IMR-90 (cell line): Measurements from ENCODE around the gene FUT7. TPM values are rescaled to one million over a fixed set of nuclear protein-coding genes. Genes with fewer than 3 reads are reported as not detected.

Experiments used
- ATAC-seq: fragments of 200-7000 bp; cut with Tn5 transposase; 2 replicates; pipeline ENCODE4 v1.9.1; 2020; ENCODE audit warnings: low read depth, mild to moderate bottlenecking, moderate library complexity
- BruUV-seq: library from RNA; stranded (reverse); fragments of 400-500 nt; replicated peaks from 2 replicates; lab custom pipeline; 2021; lab: Mats Ljungman, UMichigan
- CTCF ChIA-PET: fragments of 300-600 bp; formaldehyde crosslinking; extraction: SDS; loops from one replicate; lab custom pipeline; 2021; ENCODE audit warnings: antibody characterized with exemption; lab: Yijun Ruan, JAX
- POLR2A ChIA-PET: fragments of 300-600 bp; sonication (Branson Sonifier 250); formaldehyde crosslinking; loops from one replicate; lab custom pipeline; 2022; ENCODE audit warnings: antibody characterized with exemption; ENCODE audit not compliant: unreplicated experiment; lab: Charles Lee
- DNase-seq: peaks from one replicate; pipeline ENCODE4 v3.0.0; 2013
- H2AFZ ChIP-seq: replicated peaks from 2 replicates; pipeline ENCODE3; 2013; ENCODE audit warnings: low read length, mild to moderate bottlenecking; ENCODE audit not compliant: poor library complexity
- H2AK5ac ChIP-seq: 2 replicates; pipeline ENCODE4 v1.6.1; 2013; ENCODE audit warnings: low read depth, low read length, inconsistent platforms
- H2AK9ac ChIP-seq: replicated peaks from 2 replicates; pipeline ENCODE3; 2013; ENCODE audit warnings: mild to moderate bottlenecking, low read depth, low read length, moderate library complexity; ENCODE audit not compliant: poor library complexity
- H2BK120ac ChIP-seq: 2 replicates; pipeline ENCODE4 v1.6.1; 2013; ENCODE audit warnings: low read depth, low read length, inconsistent platforms
- H2BK15ac ChIP-seq: 3 replicates; pipeline ENCODE4 v1.6.1; 2013; ENCODE audit warnings: low read depth, low read length, inconsistent platforms
- H2BK20ac ChIP-seq: 2 replicates; pipeline ENCODE4 v1.6.1; 2013; ENCODE audit warnings: low read depth, mild to moderate bottlenecking, inconsistent platforms, low read length, moderate library complexity
- H2BK5ac ChIP-seq: 2 replicates; pipeline ENCODE4 v1.6.1; 2013; ENCODE audit warnings: mild to moderate bottlenecking, low read depth, low read length, inconsistent platforms; ENCODE audit not compliant: poor library complexity, severe bottlenecking
- H3K14ac ChIP-seq: replicated peaks from 2 replicates; pipeline ENCODE4 v1.6.1; 2013; ENCODE audit warnings: low read depth, low read length, inconsistent platforms
- H3K18ac ChIP-seq: 2 replicates; pipeline ENCODE4 v1.6.1; 2013; ENCODE audit warnings: low read depth, low read length, control low read depth
- H3K23ac ChIP-seq: 2 replicates; pipeline ENCODE4 v1.6.1; 2013; ENCODE audit warnings: low read depth, low read length, inconsistent platforms
- H3K27ac ChIP-seq: 2 replicates; pipeline ENCODE4 v1.5.1; 2013; ENCODE audit warnings: mild to moderate bottlenecking, control low read depth, low read length; ENCODE audit not compliant: insufficient read depth
- H3K27me3 ChIP-seq: 2 replicates; pipeline ENCODE4 v1.6.1; 2013; ENCODE audit warnings: low read length; ENCODE audit not compliant: control insufficient read depth, insufficient read depth
- H3K36me3 ChIP-seq: 2 replicates; pipeline ENCODE4 v1.6.1; 2013; ENCODE audit warnings: low read length, mixed read lengths; ENCODE audit not compliant: control insufficient read depth, insufficient read depth
- H3K4ac ChIP-seq: 2 replicates; pipeline ENCODE4 v1.6.1; 2013; ENCODE audit warnings: low read depth, low read length, inconsistent platforms
- H3K4me1 ChIP-seq: 2 replicates; pipeline ENCODE4 v1.6.1; 2013; ENCODE audit warnings: low read length, mixed read lengths; ENCODE audit not compliant: control insufficient read depth, insufficient read depth
- H3K4me2 ChIP-seq: 2 replicates; pipeline ENCODE4 v1.6.1; 2013; ENCODE audit warnings: low read depth, mild to moderate bottlenecking, control low read depth, low read length, moderate library complexity
- H3K4me3 ChIP-seq: 2 replicates; pipeline ENCODE4 v1.5.1; 2013; ENCODE audit warnings: low read depth, mild to moderate bottlenecking, control low read depth, low read length, moderate library complexity; ENCODE audit not compliant: insufficient read depth
- H3K56ac ChIP-seq: 2 replicates; pipeline ENCODE4 v1.6.1; 2013; ENCODE audit warnings: low read length, inconsistent platforms; ENCODE audit not compliant: insufficient read depth; ENCODE audit errors: extremely low read depth
- H3K79me1 ChIP-seq, 2 experiments: 2 replicates each; pipeline ENCODE4 v1.6.1; 2013; ENCODE audit warnings: low read length in 2 of 2, inconsistent platforms in 1 of 2, low read depth in 1 of 2
- H3K9ac ChIP-seq: 2 replicates; pipeline ENCODE4 v1.6.1; 2013; ENCODE audit warnings: low read depth, low read length, control low read depth
- H3K9me1 ChIP-seq: 2 replicates; pipeline ENCODE4 v1.6.1; 2013; ENCODE audit warnings: low read length, inconsistent platforms; ENCODE audit not compliant: insufficient read depth
- H3K9me3 ChIP-seq: 2 replicates; pipeline ENCODE4 v1.6.1; 2013; ENCODE audit warnings: low read length; ENCODE audit not compliant: control insufficient read depth, insufficient read depth
- H4K20me1 ChIP-seq: 2 replicates; pipeline ENCODE4 v1.6.1; 2013; ENCODE audit warnings: low read length, inconsistent platforms; ENCODE audit not compliant: insufficient read depth
- H4K5ac ChIP-seq: 2 replicates; pipeline ENCODE4 v1.6.1; 2013; ENCODE audit warnings: mild to moderate bottlenecking, low read depth, low read length, control low read depth
- H4K8ac ChIP-seq, 2 experiments: 2 replicates each; pipeline ENCODE4 v1.6.1; 2013; ENCODE audit warnings: low read depth in 2 of 2, low read length in 2 of 2, control low read depth in 1 of 2, inconsistent platforms in 1 of 2
- H4K91ac ChIP-seq: 2 replicates; pipeline ENCODE4 v1.6.1; 2013; ENCODE audit warnings: low read depth, low read length, inconsistent platforms; ENCODE audit not compliant: insufficient read depth
- BHLHE40 ChIP-seq: fragments of 150-350 bp; IDR thresholded peaks from 2 replicates; pipeline ENCODE4 v1.6.1; 2016; ENCODE audit warnings: mild to moderate bottlenecking, low read depth, low read length
- CEBPB ChIP-seq: IDR thresholded peaks from 2 replicates; pipeline ENCODE4 v1.6.1; 2012; ENCODE audit warnings: low read depth, low read length, improper control_type of control experiment
- CHD1 ChIP-seq: IDR thresholded peaks from 2 replicates; pipeline ENCODE4 v1.6.1; 2012; ENCODE audit warnings: low read depth, low read length, improper control_type of control experiment
- CTCF ChIP-seq: conservative IDR thresholded peaks from 2 replicates; pipeline ENCODE4 v1.5.1; 2012; ENCODE audit warnings: mild to moderate bottlenecking, low read depth, low read length, improper control_type of control experiment
- FOS ChIP-seq: fragments of 150-350 bp; IDR thresholded peaks from 2 replicates; pipeline ENCODE4 v1.6.1; 2016; ENCODE audit warnings: low read depth, low read length
- MAZ ChIP-seq: IDR thresholded peaks from 2 replicates; pipeline ENCODE4 v1.6.1; 2012; ENCODE audit warnings: low read depth, mild to moderate bottlenecking, low read length, improper control_type of control experiment, moderate library complexity, borderline replicate concordance
- NFE2L2 ChIP-seq: fragments of 150-350 bp; IDR thresholded peaks from 2 replicates; pipeline ENCODE4 v1.6.1; 2016; ENCODE audit warnings: low read depth, mild to moderate bottlenecking, low read length
- RCOR1 ChIP-seq: IDR thresholded peaks from 2 replicates; pipeline ENCODE4 v1.6.1; 2012; ENCODE audit warnings: mild to moderate bottlenecking, low read length, improper control_type of control experiment; ENCODE audit not compliant: insufficient replicate concordance
- RFX5 ChIP-seq: IDR thresholded peaks from 2 replicates; pipeline ENCODE4 v1.8.0; 2012; ENCODE audit warnings: low read depth, mild to moderate bottlenecking, low read length, moderate library complexity
- SMC3 ChIP-seq: fragments of 150-350 bp; IDR thresholded peaks from 2 replicates; pipeline ENCODE4 v1.6.1; 2016; ENCODE audit warnings: low read depth, mild to moderate bottlenecking, antibody characterized with exemption, low read length, moderate library complexity
- WGBS, 2 experiments: methylation state at CpG; one replicate each; pipeline versions ENCODE4 v1.1.5 to v1.1.7; 2013; ENCODE audit warnings: missing lambda C conversion rate in 2 of 2; ENCODE audit not compliant: insufficient read length in 1 of 2; ENCODE audit errors: extremely low coverage in 2 of 2; 5-methylcytosine and 5-hydroxymethylcytosine counted together
- dilution Hi-C: fragments of 300-500 bp; cut with HindIII; formaldehyde crosslinking; loops from one replicate; pipeline ENCODE4 v1.14.3; 2018; ENCODE audit warnings: low sequenced_read_pairs; ENCODE audit not compliant: unreplicated experiment
- in situ Hi-C: fragments of 300-500 bp; cut with MboI; formaldehyde crosslinking; loops from 3 replicates; pipeline ENCODE4 v1.14.3; 2019; ENCODE audit warnings: low sequenced_read_pairs, inconsistent platforms, mixed read lengths
- intact Hi-C: fragments of 100-400 bp; cut with micrococcal nuclease; formaldehyde crosslinking; loops from 2 replicates; pipeline ENCODE4 v1.10.0; 2022
- polyA plus RNA-seq, 3 experiments: library from polyadenylated mRNA; depleted of rRNA; stranded (reverse); fragments of >200 nt; gene quantifications; 2 replicates each; pipeline ENCODE4 v1.2.3, GENCODE V29; 2012; ENCODE audit warnings: low replicate concordance in 1 of 3
- total RNA-seq: library from RNA; depleted of rRNA; stranded (reverse); fragments of >200 nt; gene quantifications from 2 replicates; pipeline ENCODE4 v1.2.3, GENCODE V29; 2012
- TF ChIP-seq, protein P1 (sequence below): fragments of 150-350 bp; IDR thresholded peaks from 2 replicates; pipeline ENCODE4 v1.6.1; 2017; ENCODE audit warnings: mild to moderate bottlenecking, antibody characterized with exemption, low read length, low read depth

The FUT7 gene
- total and polyA plus RNA-seq, 2 of the 4 experiments (the other 2 are of a cell fraction) = not detected

- Histone ChIP-seq H2AFZ (no peak overlapping the region), H3K4ac (no peak overlapping the region), H3K79me1 (peaks cover 0 to 7% of the 10 kb centered on the region in 2 experiments; a peak in 2 of 4 replicates), H2BK5ac (no peak overlapping the region), H3K14ac (no peak overlapping the region), H3K9ac (no peak overlapping the region), H3K9me3 (no peaks in the 10 kb centered on the region), H2BK15ac (no peak overlapping the region), H2BK20ac (no peak overlapping the region), H3K4me3 (no peak overlapping the region), H4K20me1 (no peaks in the 10 kb centered on the region; the same call in 1 of the 2 replicates), H3K4me2 (no peak overlapping the region), H2AK5ac (no peak overlapping the region), H2BK120ac (no peak overlapping the region), H3K23ac (no peak overlapping the region), H3K9me1 (peaks cover 4% of the 10 kb centered on the region; the same call in 1 of the 2 replicates), H3K27ac (no peak overlapping the region), H3K36me3 (peaks cover 7% of the 10 kb centered on the region; the same call in 1 of the 2 replicates), H2AK9ac (no peak overlapping the region), H3K27me3 (no peaks in the 10 kb centered on the region), H4K91ac (no peak overlapping the region), H3K4me1 (peaks cover 5% of the 10 kb centered on the region), H4K5ac (no peak overlapping the region), H3K18ac (no peak overlapping the region), H3K56ac (no peak overlapping the region), H4K8ac (no peak overlapping the region)
- dilution Hi-C loops (no loop called here), in situ Hi-C loops (no loop called here), intact Hi-C loops (no loop called here)
- WGBS, 2 experiments = 88% methylated on average over 11 of the region's 23 CpGs; no CpG with 5 or more reads in 1 of the 2 experiments
- no peak for ATAC-seq
- TF ChIP-seq CTCF (no peak), SMC3 (no peak), CHD1 (no peak), FOS (no peak), CEBPB (no peak), MAZ (no peak), RCOR1 (no peak), RFX5 (no peak), NFE2L2 (no peak), BHLHE40 (no peak)
- TF ChIP-seq, protein P1, sequence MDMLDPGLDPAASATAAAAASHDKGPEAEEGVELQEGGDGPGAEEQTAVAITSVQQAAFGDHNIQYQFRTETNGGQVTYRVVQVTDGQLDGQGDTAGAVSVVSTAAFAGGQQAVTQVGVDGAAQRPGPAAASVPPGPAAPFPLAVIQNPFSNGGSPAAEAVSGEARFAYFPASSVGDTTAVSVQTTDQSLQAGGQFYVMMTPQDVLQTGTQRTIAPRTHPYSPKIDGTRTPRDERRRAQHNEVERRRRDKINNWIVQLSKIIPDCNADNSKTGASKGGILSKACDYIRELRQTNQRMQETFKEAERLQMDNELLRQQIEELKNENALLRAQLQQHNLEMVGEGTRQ = no peak
- BruUV-seq = no TSS peak
- ChIA-PET POLR2A (no interaction called here), CTCF (no interaction called here)
- DNase-seq = no peak
Observed at GRCh38 chr9:137022662-137023008, 9.3 kb downstream of the FUT7 start.
